H9 (cell line): ENCODE data around the gene IQCN. TPM values are rescaled to one million over a fixed set of nuclear protein-coding genes. Genes with fewer than 3 reads are reported as not detected.
A peak's percentile ranks its signal among the peaks of the same experiment; 100 is the strongest.

Source experiments
- DNase-seq: peaks from one replicate; pipeline ENCODE4 v3.0.0-alpha.2; 2017
- H2AFZ ChIP-seq: one replicate; pipeline ENCODE4 v1.6.1; 2013; ENCODE audit warnings: mild to moderate bottlenecking, low read length, control low read depth, moderate library complexity
- H2AK5ac ChIP-seq: 2 replicates; pipeline ENCODE4 v1.6.1; 2013; ENCODE audit warnings: low read length, control low read depth, mixed read lengths; ENCODE audit not compliant: insufficient read length
- H2BK120ac ChIP-seq: one replicate; pipeline ENCODE4 v1.6.1; 2013; ENCODE audit warnings: low read depth, mild to moderate bottlenecking, low read length, control low read depth, inconsistent platforms; ENCODE audit not compliant: poor library complexity, severe bottlenecking
- H2BK12ac ChIP-seq: 2 replicates; pipeline ENCODE4 v1.6.1; 2013; ENCODE audit warnings: low read length, control low read depth, mixed read lengths, low read depth; ENCODE audit not compliant: insufficient read length
- H2BK15ac ChIP-seq: 2 replicates; pipeline ENCODE4 v1.6.1; 2013; ENCODE audit warnings: low read depth, low read length, control low read depth
- H2BK20ac ChIP-seq: one replicate; pipeline ENCODE4 v1.6.1; 2013; ENCODE audit warnings: low read depth, mild to moderate bottlenecking, low read length, control low read depth, inconsistent platforms; ENCODE audit not compliant: poor library complexity, severe bottlenecking
- H2BK5ac ChIP-seq: 2 replicates; pipeline ENCODE4 v1.6.1; 2013; ENCODE audit warnings: low read length, control low read depth, mixed read lengths; ENCODE audit not compliant: insufficient read length
- H3K14ac ChIP-seq: 2 replicates; pipeline ENCODE4 v1.6.1; 2013; ENCODE audit warnings: low read length, control low read depth; ENCODE audit not compliant: insufficient read depth
- H3K18ac ChIP-seq: 2 replicates; pipeline ENCODE4 v1.6.1; 2013; ENCODE audit warnings: low read depth, mild to moderate bottlenecking, mixed read lengths, low read length, control low read depth; ENCODE audit not compliant: insufficient read length
- H3K23ac ChIP-seq: 2 replicates; pipeline ENCODE4 v1.6.1; 2013; ENCODE audit warnings: low read length, control low read depth, mixed read lengths, low read depth; ENCODE audit not compliant: insufficient read length
- H3K23me2 ChIP-seq: 2 replicates; pipeline ENCODE4 v1.6.1; 2013; ENCODE audit warnings: low read depth, mild to moderate bottlenecking, mixed read lengths, low read length, control low read depth; ENCODE audit not compliant: insufficient read length, poor library complexity, severe bottlenecking
- H3K27ac ChIP-seq: 2 replicates; pipeline ENCODE4 v1.5.1; 2013; ENCODE audit warnings: low read length, control low read depth, mixed read lengths, low read depth; ENCODE audit not compliant: insufficient read length
- H3K27me3 ChIP-seq: 2 replicates; pipeline ENCODE4 v1.6.1; 2013; ENCODE audit warnings: low read length, control low read depth, inconsistent platforms; ENCODE audit not compliant: insufficient read depth
- H3K4ac ChIP-seq: 2 replicates; pipeline ENCODE4 v1.6.1; 2013; ENCODE audit warnings: low read depth, mild to moderate bottlenecking, control low read depth, inconsistent platforms, low read length, moderate library complexity
- H3K4me1 ChIP-seq: 2 replicates; pipeline ENCODE4 v1.6.1; 2013; ENCODE audit warnings: low read length, control low read depth, inconsistent platforms; ENCODE audit not compliant: insufficient read depth
- H3K4me2 ChIP-seq: 2 replicates; pipeline ENCODE4 v1.6.1; 2013; ENCODE audit warnings: low read length, control low read depth, mixed read lengths; ENCODE audit not compliant: insufficient read length, insufficient read depth
- H3K56ac ChIP-seq: 2 replicates; pipeline ENCODE4 v1.6.1; 2013; ENCODE audit warnings: low read depth, mild to moderate bottlenecking, mixed read lengths, low read length, control low read depth; ENCODE audit not compliant: insufficient read length
- H3K79me1 ChIP-seq: 2 replicates; pipeline ENCODE4 v1.6.1; 2013; ENCODE audit warnings: low read depth, mild to moderate bottlenecking, moderate library complexity, low read length, control low read depth, inconsistent platforms; ENCODE audit not compliant: insufficient read depth, poor library complexity, severe bottlenecking
- H3K79me2 ChIP-seq: 2 replicates; pipeline ENCODE4 v1.6.1; 2013; ENCODE audit warnings: low read length, control low read depth, inconsistent platforms; ENCODE audit not compliant: insufficient read depth
- H3K9ac ChIP-seq: 2 replicates; pipeline ENCODE4 v1.6.1; 2013; ENCODE audit warnings: low read length, control low read depth, mixed read lengths; ENCODE audit not compliant: insufficient read length; ENCODE audit errors: extremely low read depth
- H3K9me3 ChIP-seq: one replicate; pipeline ENCODE4 v1.6.1; 2013; ENCODE audit warnings: low read depth, low read length, inconsistent platforms; ENCODE audit not compliant: control insufficient read depth
- H3T11ph ChIP-seq: one replicate; pipeline ENCODE4 v1.6.1; 2013; ENCODE audit warnings: mild to moderate bottlenecking, low read length, control low read depth, inconsistent platforms
- H4K20me1 ChIP-seq: one replicate; pipeline ENCODE4 v1.6.1; 2013; ENCODE audit not compliant: control insufficient read depth, insufficient read length, insufficient read depth
- H4K5ac ChIP-seq: 2 replicates; pipeline ENCODE4 v1.6.1; 2013; ENCODE audit warnings: low read depth, mild to moderate bottlenecking, mixed read lengths, low read length, control low read depth; ENCODE audit not compliant: insufficient read length
- H4K8ac ChIP-seq: replicated peaks from 2 replicates; pipeline ENCODE4 v1.6.1; 2013; ENCODE audit warnings: low read length, control low read depth, mixed read lengths, low read depth; ENCODE audit not compliant: insufficient read length
- H4K91ac ChIP-seq: 2 replicates; pipeline ENCODE4 v1.6.1; 2013; ENCODE audit warnings: low read depth, mild to moderate bottlenecking, moderate library complexity, mixed read lengths, low read length, control low read depth; ENCODE audit not compliant: insufficient read length
- H3K27ac Mint-ChIP-seq, 3 experiments: 2 replicates in 2 of 3; 3 replicates in 1 of 3; pipeline ENCODE4 v1.8.0; 2020 to 2021; ENCODE audit warnings: mixed read lengths in 3 of 3, mild to moderate bottlenecking in 1 of 3, moderate library complexity in 1 of 3
- H3K27me3 Mint-ChIP-seq: 2 replicates; pipeline ENCODE4 v1.8.0; 2021; ENCODE audit warnings: low read depth, mild to moderate bottlenecking, moderate library complexity, mixed read lengths
- H3K36me3 Mint-ChIP-seq, 3 experiments: 2 replicates in 2 of 3; 3 replicates in 1 of 3; pipeline ENCODE4 v1.8.0; 2020 to 2021; ENCODE audit warnings: low read depth in 3 of 3, mixed read lengths in 3 of 3; ENCODE audit not compliant: insufficient read depth in 1 of 3
- H3K4me1 Mint-ChIP-seq, 2 experiments: 2 replicates each; pipeline ENCODE4 v1.8.0; 2020; ENCODE audit warnings: mixed read lengths in 2 of 2
- H3K4me3 Mint-ChIP-seq, 2 experiments: 2 replicates in 1 of 2; 3 replicates in 1 of 2; pipeline ENCODE4 v1.8.0; 2020 to 2021; ENCODE audit warnings: mild to moderate bottlenecking in 2 of 2, mixed read lengths in 2 of 2, moderate library complexity in 1 of 2
- H3K9me3 Mint-ChIP-seq, 2 experiments: 2 replicates in 1 of 2; 3 replicates in 1 of 2; pipeline ENCODE4 v1.8.0; 2020; ENCODE audit warnings: mild to moderate bottlenecking in 2 of 2, mixed read lengths in 2 of 2, moderate library complexity in 1 of 2
- WGBS: extraction: QIAGEN DNeasy Blood & Tissue Kit; methylation state at CpG from one replicate; pipeline ENCODE4 v1.1.7; 2013; ENCODE audit warnings: missing lambda C conversion rate, low lambda C conversion rate, mixed read lengths; ENCODE audit not compliant: insufficient read length; ENCODE audit errors: extremely low coverage; 5-methylcytosine and 5-hydroxymethylcytosine counted together
- total RNA-seq: library from RNA; stranded (reverse); gene quantifications from 2 replicates; pipeline ENCODE4 v1.2.1, GENCODE V29; 2021
- TF ChIP-seq, protein P1 (sequence below): fragments of 200-600 bp; sonication (generic); conservative IDR thresholded peaks from 3 replicates; pipeline ENCODE4 v1.8.0; 2021; ENCODE audit warnings: antibody characterized with exemption, mild to moderate bottlenecking

Gene IQCN
- total RNA-seq, 1 experiment from 2014 or later: 0.39 TPM

DNA sequence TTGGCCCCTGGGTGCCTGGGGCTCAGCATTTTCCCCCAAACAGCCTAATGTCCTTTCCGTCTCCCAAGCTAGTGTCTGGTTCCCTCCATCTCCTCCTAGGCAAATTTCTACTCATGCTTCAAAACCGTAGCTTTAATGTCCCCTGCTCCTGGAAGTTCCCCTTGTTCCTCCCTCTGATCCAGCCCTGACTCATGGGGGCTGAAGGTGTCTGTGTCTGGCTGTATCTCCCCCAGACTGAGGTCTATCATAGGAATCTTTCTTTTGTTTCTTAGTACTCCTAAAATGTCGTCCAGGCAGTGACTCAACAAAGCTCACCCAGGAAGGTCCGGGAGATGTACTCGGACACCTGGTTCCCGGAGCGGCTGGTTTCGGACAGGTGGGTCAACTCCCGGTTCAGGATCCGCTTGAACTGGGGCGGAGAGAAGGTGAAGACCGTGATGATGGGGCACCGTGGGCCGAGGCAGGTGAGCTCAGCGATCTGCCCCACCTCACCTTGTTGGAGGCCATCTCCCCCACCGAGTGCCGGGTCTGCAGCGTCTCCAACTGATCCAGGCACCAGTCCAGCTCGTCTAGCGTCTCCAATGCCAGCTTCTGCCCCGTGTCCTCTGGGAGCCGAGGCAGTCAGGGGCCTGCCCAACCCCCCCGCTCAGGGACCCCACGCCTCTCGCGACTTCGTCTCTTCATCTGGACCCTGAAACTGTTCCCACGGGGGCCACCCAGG is 54.2 kb downstream of the IQCN start:
- H4K91ac ChIP-seq: no peak overlapping the region
- no peak overlapping the region; a peak in 1 of 7 replicates for H3K27ac Mint-ChIP-seq
- peaks cover 9% of the 10 kb centered on the region for H3K27me3 Mint-ChIP-seq

More for the DNA sequence above, 54.2 kb downstream of the IQCN start:
- H3K23ac ChIP-seq: no peak overlapping the region
- no peak overlapping the region for H2BK12ac ChIP-seq
- no peaks in the 10 kb centered on the region; a peak in 1 of 5 replicates for H3K9me3 Mint-ChIP-seq
- H3K36me3 Mint-ChIP-seq: no peaks in the 10 kb centered on the region; a peak in 1 of 7 replicates
- TF ChIP-seq, protein P1, sequence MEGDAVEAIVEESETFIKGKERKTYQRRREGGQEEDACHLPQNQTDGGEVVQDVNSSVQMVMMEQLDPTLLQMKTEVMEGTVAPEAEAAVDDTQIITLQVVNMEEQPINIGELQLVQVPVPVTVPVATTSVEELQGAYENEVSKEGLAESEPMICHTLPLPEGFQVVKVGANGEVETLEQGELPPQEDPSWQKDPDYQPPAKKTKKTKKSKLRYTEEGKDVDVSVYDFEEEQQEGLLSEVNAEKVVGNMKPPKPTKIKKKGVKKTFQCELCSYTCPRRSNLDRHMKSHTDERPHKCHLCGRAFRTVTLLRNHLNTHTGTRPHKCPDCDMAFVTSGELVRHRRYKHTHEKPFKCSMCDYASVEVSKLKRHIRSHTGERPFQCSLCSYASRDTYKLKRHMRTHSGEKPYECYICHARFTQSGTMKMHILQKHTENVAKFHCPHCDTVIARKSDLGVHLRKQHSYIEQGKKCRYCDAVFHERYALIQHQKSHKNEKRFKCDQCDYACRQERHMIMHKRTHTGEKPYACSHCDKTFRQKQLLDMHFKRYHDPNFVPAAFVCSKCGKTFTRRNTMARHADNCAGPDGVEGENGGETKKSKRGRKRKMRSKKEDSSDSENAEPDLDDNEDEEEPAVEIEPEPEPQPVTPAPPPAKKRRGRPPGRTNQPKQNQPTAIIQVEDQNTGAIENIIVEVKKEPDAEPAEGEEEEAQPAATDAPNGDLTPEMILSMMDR: no peak
- no peak overlapping the region for H3T11ph ChIP-seq
- no peaks in the 10 kb centered on the region for H4K20me1 ChIP-seq
- no peak for DNase-seq
- H3K56ac ChIP-seq: no peak overlapping the region
- H2BK120ac ChIP-seq: no peak overlapping the region
- H3K18ac ChIP-seq: no peak overlapping the region
- H3K4me2 ChIP-seq: peak overlapping the region; percentile 3
- H4K8ac ChIP-seq: no peak overlapping the region
- H3K79me1 ChIP-seq: no peaks in the 10 kb centered on the region
- H2BK20ac ChIP-seq: no peak overlapping the region
- no peak overlapping the region for H4K5ac ChIP-seq
- no peaks in the 10 kb centered on the region for H3K79me2 ChIP-seq
- no peak overlapping the region for H2AK5ac ChIP-seq
- no peak overlapping the region for H2AFZ ChIP-seq
- H3K4me1 Mint-ChIP-seq: peaks cover 20 to 28% of the 10 kb centered on the region in 2 experiments
- no peaks in the 10 kb centered on the region for H3K9me3 ChIP-seq
- no peak overlapping the region for H3K27ac ChIP-seq
- no peak overlapping the region for H3K9ac ChIP-seq
- no peak overlapping the region for H3K14ac ChIP-seq
- no peaks in the 10 kb centered on the region; the same call in 1 of the 2 replicates for H3K4me1 ChIP-seq
- H2BK15ac ChIP-seq: no peak overlapping the region
- H3K27me3 ChIP-seq: no peaks in the 10 kb centered on the region; the same call in 1 of the 2 replicates
- no peak overlapping the region for H3K4ac ChIP-seq
- WGBS: no CpG with 5 or more reads among the region's 28 CpGs
- no peaks in the 10 kb centered on the region for H3K23me2 ChIP-seq
- H3K4me3 Mint-ChIP-seq: peak overlapping the region; percentile 42 to 58; a peak in 4 of 5 replicates
- H2BK5ac ChIP-seq: no peak overlapping the region
